ENCODE data around the gene ST7.

Gene ST7

GRCh38 chr7:116979430-116979829 is 26.1 kb downstream of the ST7 start:
- DNase-seq = no peak

GRCh38 chr7:116980354-116980753 is 27.1 kb downstream of the ST7 start:
- DNase-seq = no peak

- no peak for DNase-seq
These were observed 28.6 kb downstream of the ST7 start for GRCh38 chr7:116981939-116982338.

- DNase-seq = no peak
These were observed 31.2 kb downstream of the ST7 start for GRCh38 chr7:116984511-116984910.

GRCh38 chr7:116984917-116985316 is 31.6 kb downstream of the ST7 start:
- peak; percentile 55 for DNase-seq

- DNase-seq = no peak
These were observed 32.3 kb downstream of the ST7 start for GRCh38 chr7:116985575-116985974.

- no peak for DNase-seq
These were observed 33.6 kb downstream of the ST7 start for GRCh38 chr7:116986611-116987565.

- DNase-seq = no peak
These were observed 35.2 kb downstream of the ST7 start for GRCh38 chr7:116988363-116988989.

GRCh38 chr7:116990056-116990455 is 36.8 kb downstream of the ST7 start:
- DNase-seq = no peak

GRCh38 chr7:116991233-116991632 is 37.9 kb downstream of the ST7 start:
- no peak for DNase-seq

- DNase-seq = no peak
These were observed 41.3 kb downstream of the ST7 start for GRCh38 chr7:116994611-116995010.

- no peak for DNase-seq
These were observed 44.7 kb downstream of the ST7 start for GRCh38 chr7:116997972-116998371.

- no peak for DNase-seq
These were observed 45.4 kb downstream of the ST7 start for GRCh38 chr7:116998567-116999175.

- DNase-seq = no peak
These were observed 46.0 kb downstream of the ST7 start for GRCh38 chr7:116999311-116999710.

GRCh38 chr7:117001283-117001682 is 48.0 kb downstream of the ST7 start:
- DNase-seq = no peak

- DNase-seq = no peak
These were observed 51.6 kb downstream of the ST7 start for GRCh38 chr7:117004899-117005298.

GRCh38 chr7:117005449-117005848 is 52.1 kb downstream of the ST7 start:
- no peak for DNase-seq

- no peak for DNase-seq
These were observed 53.8 kb downstream of the ST7 start for GRCh38 chr7:117006907-117007684.

- DNase-seq = peak; percentile 74
These were observed 55.0 kb downstream of the ST7 start for GRCh38 chr7:117008118-117008885.

- DNase-seq = no peak
These were observed 55.7 kb downstream of the ST7 start for GRCh38 chr7:117008886-117009531.

GRCh38 chr7:117009705-117010361 is 56.5 kb downstream of the ST7 start:
- no peak for DNase-seq

All from eye (tissue), 1 donor.